GM12878 (cell line): Measurements from ENCODE around the gene DNAH1. TPM values are rescaled to one million over a fixed set of nuclear protein-coding genes. Genes with fewer than 3 reads are reported as not detected.

ENCODE experiments used
- ASH2L ChIP-seq: fragments of 300-600, 200-600 bp; sonication (generic); IDR thresholded peaks from 2 replicates; pipeline ENCODE4 v1.6.1; 2017; ENCODE audit warnings: low read depth, mild to moderate bottlenecking, borderline replicate concordance
- BMI1 ChIP-seq: fragments of 450-650 bp; IDR thresholded peaks from 2 replicates; pipeline ENCODE4 v1.6.1; 2016; ENCODE audit warnings: mild to moderate bottlenecking, moderate library complexity, borderline replicate concordance
- EP300 ChIP-seq, 2 experiments: fragments of 150-350 bp in 1 of 2; IDR thresholded peaks; 2 replicates each; pipeline ENCODE4 v1.6.1; 2011 to 2012; ENCODE audit warnings: low read depth in 2 of 2, low read length in 2 of 2, borderline replicate concordance in 1 of 2, improper control_type of control experiment in 1 of 2, inconsistent platforms in 1 of 2; ENCODE audit not compliant: control insufficient read depth in 1 of 2
- ESRRA ChIP-seq: IDR thresholded peaks from 2 replicates; pipeline ENCODE4 v1.6.1; 2012; ENCODE audit warnings: mild to moderate bottlenecking, low read length, improper control_type of control experiment
- GATAD2B ChIP-seq: fragments of 450-650 bp; conservative IDR thresholded peaks from 2 replicates; pipeline ENCODE4 v1.6.1; 2017; ENCODE audit warnings: low read depth, mild to moderate bottlenecking, moderate library complexity
- HDAC2 ChIP-seq: fragments of 200-600 bp; sonication (generic); IDR thresholded peaks from 2 replicates; pipeline ENCODE4 v1.6.1; 2017
- HDGF ChIP-seq: fragments of 450-650 bp; IDR thresholded peaks from 2 replicates; pipeline ENCODE4 v1.6.1; 2016; ENCODE audit warnings: antibody characterized with exemption
- KAT2A ChIP-seq: conservative IDR thresholded peaks from 2 replicates; pipeline ENCODE4 v1.6.1; 2011; ENCODE audit warnings: low read depth, low read length; ENCODE audit not compliant: control insufficient read depth
- RAD21 ChIP-seq: IDR thresholded peaks from 2 replicates; pipeline ENCODE4 v1.6.1; 2011; ENCODE audit warnings: mild to moderate bottlenecking, low read depth, low read length, moderate library complexity; ENCODE audit not compliant: insufficient read depth
- RAD51 ChIP-seq: fragments of 450-650 bp; IDR thresholded peaks from 2 replicates; pipeline ENCODE4 v1.6.1; 2016; ENCODE audit warnings: moderate library complexity, mild to moderate bottlenecking, inconsistent platforms
- RBBP5 ChIP-seq: fragments of 200-600 bp; sonication (generic); conservative IDR thresholded peaks from 2 replicates; pipeline ENCODE4 v1.6.1; 2016
- RUNX3 ChIP-seq: IDR thresholded peaks from 2 replicates; pipeline ENCODE4 v1.6.1; 2012; ENCODE audit warnings: low read length, inconsistent platforms
- SIN3A ChIP-seq: IDR thresholded peaks from 2 replicates; pipeline ENCODE4 v1.6.1; 2012; ENCODE audit warnings: low read depth, low read length, improper control_type of control experiment
- SMAD5 ChIP-seq: IDR thresholded peaks from 2 replicates; pipeline ENCODE4 v1.6.1; 2016; ENCODE audit warnings: antibody characterized with exemption, low read depth
- SP1 ChIP-seq: IDR thresholded peaks from one replicate; pipeline ENCODE4 v1.6.1; 2011; ENCODE audit warnings: low read depth, low read length
- SRF ChIP-seq, 2 experiments: IDR thresholded peaks; 2 replicates each; pipeline ENCODE4 v1.6.1; 2011; ENCODE audit warnings: low read depth in 2 of 2, low read length in 2 of 2, mild to moderate bottlenecking in 1 of 2, moderate library complexity in 1 of 2
- TARDBP ChIP-seq: IDR thresholded peaks from 2 replicates; pipeline ENCODE4 v1.6.1; 2016; ENCODE audit warnings: borderline replicate concordance
- ZBED1 ChIP-seq: IDR thresholded peaks from 2 replicates; pipeline ENCODE4 v1.6.1; 2016; ENCODE audit warnings: borderline replicate concordance
- polyA plus RNA-seq, 11 experiments: library from polyadenylated mRNA; depleted of rRNA in 4 of 11; unstranded in 6 of 11; stranded (reverse) in 5 of 11; fragments of >200 nt; fragmentation: Nextera tagmentation in 4 of 11; fragmentation: Illumina TruSeq in 1 of 11; extraction: Ambion mirVana in 4 of 11; extraction: Trizol in 1 of 11; gene quantifications; 1 replicate in 1 of 11; 2 replicates in 10 of 11; pipeline versions ENCODE4 v1.2.1 to v1.2.3, GENCODE V29; 2011 to 2016; ENCODE audit warnings: inconsistent platforms in 2 of 11, missing spikeins in 2 of 11, low read depth in 1 of 11
- total RNA-seq, 4 experiments: library from RNA; depleted of rRNA in 3 of 4; stranded (reverse); fragments of >200 nt in 3 of 4; fragmentation: Illumina TruSeq in 1 of 4; extraction: Trizol in 1 of 4; gene quantifications; 2 replicates each; pipeline versions ENCODE4 v1.2.1 to v1.2.3, GENCODE V29; 2013 to 2021
- TF ChIP-seq, protein P1 (sequence below): fragments of 450-650 bp; IDR thresholded peaks from 2 replicates; pipeline ENCODE4 v1.6.1; 2017; ENCODE audit warnings: mild to moderate bottlenecking, moderate library complexity
- TF ChIP-seq, protein P2 (sequence below): fragments of 450-650 bp; IDR thresholded peaks from 2 replicates; pipeline ENCODE4 v1.6.1; 2016; ENCODE audit warnings: mild to moderate bottlenecking
- TF ChIP-seq, protein P3 (sequence below): fragments of 150-350 bp; IDR thresholded peaks from 2 replicates; pipeline ENCODE4 v1.6.1; 2014; ENCODE audit warnings: mild to moderate bottlenecking, low read depth, low read length
- TF ChIP-seq, protein P4 (sequence below): fragments of 450-650 bp; IDR thresholded peaks from 2 replicates; pipeline ENCODE4 v1.6.1; 2017; ENCODE audit warnings: mild to moderate bottlenecking, moderate library complexity

DNAH1 gene
- total and polyA plus RNA-seq, 10 of the 15 experiments (the other 5 are each of a cell fraction or from before 2014, with no cell fraction given), result 0.31 to 5.8 (median 2.7) TPM

DNA sequence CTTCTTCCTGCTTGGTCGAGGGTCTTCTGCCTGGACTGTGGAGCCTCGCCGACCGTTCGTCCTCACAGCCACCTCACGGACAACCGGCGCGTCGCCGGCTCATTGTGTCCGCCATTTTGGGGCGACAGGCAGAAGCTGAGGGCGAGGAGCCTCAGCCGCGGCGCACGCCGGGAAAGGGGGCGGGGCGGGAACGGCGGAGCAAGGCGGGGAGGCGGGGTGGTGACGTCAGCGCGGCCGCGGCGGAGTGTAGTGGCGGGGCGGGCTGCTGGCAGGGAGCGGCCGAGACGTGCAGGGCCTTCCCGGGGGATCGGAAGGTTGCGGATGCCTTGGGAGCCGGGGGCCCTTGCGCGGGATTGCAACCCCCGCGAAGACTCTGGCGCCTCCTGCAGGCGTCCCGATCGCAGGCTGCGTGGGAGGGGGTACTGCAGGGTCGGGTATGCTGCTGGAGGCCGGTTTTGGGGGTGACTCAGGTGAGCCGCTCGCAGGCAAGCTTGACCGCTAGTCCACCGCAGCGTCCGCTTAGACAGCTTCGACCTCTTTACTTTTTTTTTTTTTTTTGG, 37.5 kb upstream of the DNAH1 start, which contains the start of gene WDR82 (continued):
- peak; percentile 59 for TF ChIP-seq GATAD2B
- TF ChIP-seq EP300 (IDR thresholded peaks at IDR 0.05; ENCODE audit: borderline replicate concordance in 1 of 2, control insufficient read depth in 1 of 2, low read depth in 2 of 2, low read length in 2 of 2), result no peak
- no peak for TF ChIP-seq ZBED1
- no peak for TF ChIP-seq HDGF
- no peak for TF ChIP-seq TARDBP
- TF ChIP-seq SMAD5, result peak; percentile 93
- no peak for TF ChIP-seq SP1
- TF ChIP-seq ESRRA, result no peak
- no peak for TF ChIP-seq ASH2L
- TF ChIP-seq HDAC2, result no peak
- TF ChIP-seq, protein P1, sequence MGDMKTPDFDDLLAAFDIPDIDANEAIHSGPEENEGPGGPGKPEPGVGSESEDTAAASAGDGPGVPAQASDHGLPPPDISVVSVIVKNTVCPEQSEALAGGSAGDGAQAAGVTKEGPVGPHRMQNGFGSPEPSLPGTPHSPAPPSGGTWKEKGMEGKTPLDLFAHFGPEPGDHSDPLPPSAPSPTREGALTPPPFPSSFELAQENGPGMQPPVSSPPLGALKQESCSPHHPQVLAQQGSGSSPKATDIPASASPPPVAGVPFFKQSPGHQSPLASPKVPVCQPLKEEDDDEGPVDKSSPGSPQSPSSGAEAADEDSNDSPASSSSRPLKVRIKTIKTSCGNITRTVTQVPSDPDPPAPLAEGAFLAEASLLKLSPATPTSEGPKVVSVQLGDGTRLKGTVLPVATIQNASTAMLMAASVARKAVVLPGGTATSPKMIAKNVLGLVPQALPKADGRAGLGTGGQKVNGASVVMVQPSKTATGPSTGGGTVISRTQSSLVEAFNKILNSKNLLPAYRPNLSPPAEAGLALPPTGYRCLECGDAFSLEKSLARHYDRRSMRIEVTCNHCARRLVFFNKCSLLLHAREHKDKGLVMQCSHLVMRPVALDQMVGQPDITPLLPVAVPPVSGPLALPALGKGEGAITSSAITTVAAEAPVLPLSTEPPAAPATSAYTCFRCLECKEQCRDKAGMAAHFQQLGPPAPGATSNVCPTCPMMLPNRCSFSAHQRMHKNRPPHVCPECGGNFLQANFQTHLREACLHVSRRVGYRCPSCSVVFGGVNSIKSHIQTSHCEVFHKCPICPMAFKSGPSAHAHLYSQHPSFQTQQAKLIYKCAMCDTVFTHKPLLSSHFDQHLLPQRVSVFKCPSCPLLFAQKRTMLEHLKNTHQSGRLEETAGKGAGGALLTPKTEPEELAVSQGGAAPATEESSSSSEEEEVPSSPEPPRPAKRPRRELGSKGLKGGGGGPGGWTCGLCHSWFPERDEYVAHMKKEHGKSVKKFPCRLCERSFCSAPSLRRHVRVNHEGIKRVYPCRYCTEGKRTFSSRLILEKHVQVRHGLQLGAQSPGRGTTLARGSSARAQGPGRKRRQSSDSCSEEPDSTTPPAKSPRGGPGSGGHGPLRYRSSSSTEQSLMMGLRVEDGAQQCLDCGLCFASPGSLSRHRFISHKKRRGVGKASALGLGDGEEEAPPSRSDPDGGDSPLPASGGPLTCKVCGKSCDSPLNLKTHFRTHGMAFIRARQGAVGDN, result peak; percentile 75; the same call in 1 of the 2 replicates
- TF ChIP-seq, protein P2, sequence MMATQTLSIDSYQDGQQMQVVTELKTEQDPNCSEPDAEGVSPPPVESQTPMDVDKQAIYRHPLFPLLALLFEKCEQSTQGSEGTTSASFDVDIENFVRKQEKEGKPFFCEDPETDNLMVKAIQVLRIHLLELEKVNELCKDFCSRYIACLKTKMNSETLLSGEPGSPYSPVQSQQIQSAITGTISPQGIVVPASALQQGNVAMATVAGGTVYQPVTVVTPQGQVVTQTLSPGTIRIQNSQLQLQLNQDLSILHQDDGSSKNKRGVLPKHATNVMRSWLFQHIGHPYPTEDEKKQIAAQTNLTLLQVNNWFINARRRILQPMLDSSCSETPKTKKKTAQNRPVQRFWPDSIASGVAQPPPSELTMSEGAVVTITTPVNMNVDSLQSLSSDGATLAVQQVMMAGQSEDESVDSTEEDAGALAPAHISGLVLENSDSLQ, result no peak
- peak; percentile 81 for TF ChIP-seq RUNX3
- TF ChIP-seq RAD51, result no peak
- TF ChIP-seq SRF (IDR thresholded peaks at IDR 0.05; ENCODE audit: low read depth in 2 of 2, low read length in 2 of 2), result no peak
- TF ChIP-seq SIN3A, result 0 out of 2 replicates have a peak, but pooled peaks have one; percentile 71
- no peak for TF ChIP-seq KAT2A
- TF ChIP-seq BMI1, result no peak
- TF ChIP-seq, protein P3, sequence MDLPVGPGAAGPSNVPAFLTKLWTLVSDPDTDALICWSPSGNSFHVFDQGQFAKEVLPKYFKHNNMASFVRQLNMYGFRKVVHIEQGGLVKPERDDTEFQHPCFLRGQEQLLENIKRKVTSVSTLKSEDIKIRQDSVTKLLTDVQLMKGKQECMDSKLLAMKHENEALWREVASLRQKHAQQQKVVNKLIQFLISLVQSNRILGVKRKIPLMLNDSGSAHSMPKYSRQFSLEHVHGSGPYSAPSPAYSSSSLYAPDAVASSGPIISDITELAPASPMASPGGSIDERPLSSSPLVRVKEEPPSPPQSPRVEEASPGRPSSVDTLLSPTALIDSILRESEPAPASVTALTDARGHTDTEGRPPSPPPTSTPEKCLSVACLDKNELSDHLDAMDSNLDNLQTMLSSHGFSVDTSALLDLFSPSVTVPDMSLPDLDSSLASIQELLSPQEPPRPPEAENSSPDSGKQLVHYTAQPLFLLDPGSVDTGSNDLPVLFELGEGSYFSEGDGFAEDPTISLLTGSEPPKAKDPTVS, result no peak
- TF ChIP-seq, protein P4, sequence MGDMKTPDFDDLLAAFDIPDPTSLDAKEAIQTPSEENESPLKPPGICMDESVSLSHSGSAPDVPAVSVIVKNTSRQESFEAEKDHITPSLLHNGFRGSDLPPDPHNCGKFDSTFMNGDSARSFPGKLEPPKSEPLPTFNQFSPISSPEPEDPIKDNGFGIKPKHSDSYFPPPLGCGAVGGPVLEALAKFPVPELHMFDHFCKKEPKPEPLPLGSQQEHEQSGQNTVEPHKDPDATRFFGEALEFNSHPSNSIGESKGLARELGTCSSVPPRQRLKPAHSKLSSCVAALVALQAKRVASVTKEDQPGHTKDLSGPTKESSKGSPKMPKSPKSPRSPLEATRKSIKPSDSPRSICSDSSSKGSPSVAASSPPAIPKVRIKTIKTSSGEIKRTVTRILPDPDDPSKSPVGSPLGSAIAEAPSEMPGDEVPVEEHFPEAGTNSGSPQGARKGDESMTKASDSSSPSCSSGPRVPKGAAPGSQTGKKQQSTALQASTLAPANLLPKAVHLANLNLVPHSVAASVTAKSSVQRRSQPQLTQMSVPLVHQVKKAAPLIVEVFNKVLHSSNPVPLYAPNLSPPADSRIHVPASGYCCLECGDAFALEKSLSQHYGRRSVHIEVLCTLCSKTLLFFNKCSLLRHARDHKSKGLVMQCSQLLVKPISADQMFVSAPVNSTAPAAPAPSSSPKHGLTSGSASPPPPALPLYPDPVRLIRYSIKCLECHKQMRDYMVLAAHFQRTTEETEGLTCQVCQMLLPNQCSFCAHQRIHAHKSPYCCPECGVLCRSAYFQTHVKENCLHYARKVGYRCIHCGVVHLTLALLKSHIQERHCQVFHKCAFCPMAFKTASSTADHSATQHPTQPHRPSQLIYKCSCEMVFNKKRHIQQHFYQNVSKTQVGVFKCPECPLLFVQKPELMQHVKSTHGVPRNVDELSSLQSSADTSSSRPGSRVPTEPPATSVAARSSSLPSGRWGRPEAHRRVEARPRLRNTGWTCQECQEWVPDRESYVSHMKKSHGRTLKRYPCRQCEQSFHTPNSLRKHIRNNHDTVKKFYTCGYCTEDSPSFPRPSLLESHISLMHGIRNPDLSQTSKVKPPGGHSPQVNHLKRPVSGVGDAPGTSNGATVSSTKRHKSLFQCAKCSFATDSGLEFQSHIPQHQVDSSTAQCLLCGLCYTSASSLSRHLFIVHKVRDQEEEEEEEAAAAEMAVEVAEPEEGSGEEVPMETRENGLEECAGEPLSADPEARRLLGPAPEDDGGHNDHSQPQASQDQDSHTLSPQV, result no peak
- peak; percentile 37 for TF ChIP-seq RAD21
- TF ChIP-seq RBBP5, result no peak
